ENCODE results near the gene MYO3B. TPM values are rescaled to one million over a fixed set of nuclear protein-coding genes. Genes with fewer than 3 reads are reported as not detected.

The MYO3B gene
- total and polyA plus RNA-seq, 2 of the 8 experiments (the other 6 are each of a cell fraction or from before 2014, with no cell fraction given) = 0.17 to 0.19 TPM

DNA sequence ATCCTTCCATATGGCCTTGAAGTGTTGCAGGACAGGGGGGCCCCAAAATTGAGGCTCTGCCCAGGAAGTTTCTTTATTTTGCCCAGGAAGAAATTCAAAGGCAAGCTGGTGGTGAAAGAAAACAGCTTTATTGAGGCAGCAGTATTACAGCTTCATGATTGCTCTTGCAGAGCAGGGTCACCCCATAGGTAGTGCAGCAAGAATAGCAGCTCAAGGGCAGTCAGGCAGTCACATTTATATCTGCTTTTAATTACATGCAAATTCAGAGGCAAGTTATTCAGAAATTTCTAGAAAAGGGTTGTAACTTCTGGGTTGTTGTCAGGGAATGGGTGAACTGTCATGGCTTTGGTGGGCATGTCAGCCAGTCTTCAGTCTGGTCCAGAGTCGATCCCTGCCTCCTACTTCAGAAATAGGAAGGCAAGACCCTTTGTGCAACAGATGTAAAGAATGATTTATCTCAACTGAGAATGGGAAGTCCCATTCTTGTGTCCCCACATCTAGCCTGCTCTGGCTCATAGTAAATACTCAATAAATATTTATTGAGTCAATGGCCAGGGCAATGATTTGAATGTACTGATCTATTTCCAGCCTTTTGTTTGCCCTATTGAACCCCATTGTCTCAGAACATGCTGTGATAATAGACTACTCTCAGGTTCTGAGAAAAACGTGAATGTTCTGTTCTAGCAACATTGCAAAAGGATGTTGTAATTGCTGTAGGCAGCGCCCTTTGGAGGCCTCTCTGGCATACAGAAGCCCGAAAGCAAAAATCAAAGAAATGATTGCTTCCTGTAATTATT, 129.8 kb downstream of the MYO3B start (continued):
- TF ChIP-seq, protein P1, sequence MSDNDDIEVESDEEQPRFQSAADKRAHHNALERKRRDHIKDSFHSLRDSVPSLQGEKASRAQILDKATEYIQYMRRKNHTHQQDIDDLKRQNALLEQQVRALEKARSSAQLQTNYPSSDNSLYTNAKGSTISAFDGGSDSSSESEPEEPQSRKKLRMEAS (IDR thresholded peaks at IDR 0.05) = no peak
- no peak for TF ChIP-seq YY1 (IDR thresholded peaks at IDR 0.05; ENCODE audit: low read depth, low read length)
- no peak for TF ChIP-seq TAF7 (optimal IDR thresholded peaks at IDR 0.05; ENCODE audit: borderline replicate concordance, low read depth, low read length)
- TF ChIP-seq GABPA (IDR thresholded peaks at IDR 0.05; ENCODE audit: borderline replicate concordance, insufficient read depth, low read length) = no peak
- TF ChIP-seq SRF (IDR thresholded peaks at IDR 0.05; ENCODE audit: low read depth, low read length) = no peak
